Measurements from ENCODE around the gene USP35. TPM values are rescaled to one million over a fixed set of nuclear protein-coding genes. Genes with fewer than 3 reads are reported as not detected.

The USP35 gene
- total and polyA plus RNA-seq, 9 donors, result 8.0 to 18.6 (median 9.7) TPM

GRCh38 chr11:78190374-78190773 is 1.7 kb downstream of the USP35 start:
- WGBS, 3 donors, result 61 to 63% (median 61%) methylated on average over 3 of the region's 3 CpGs
- Histone ChIP-seq H3K36me3 (no peaks in the 10 kb centered on the region), H3K9me3 (no peaks in the 10 kb centered on the region), H3K27me3 (no peaks in the 10 kb centered on the region), H3K4me1 (ENCODE audit: insufficient read depth) (peaks cover 26% of the 10 kb centered on the region), H3K27ac (no peak overlapping the region), H3K4me3 (no peak overlapping the region)
- DNase-seq, result peak in 3 of 5 donors; percentile 30 to 41 (median 39)
- intact Hi-C loops (cut with DNase I), result no loop called here
- no peak for TF ChIP-seq EP300 (IDR thresholded peaks at IDR 0.05)
- TF ChIP-seq POLR2A (IDR thresholded peaks at IDR 0.05), result no peak
- TF ChIP-seq CTCF (IDR thresholded peaks at IDR 0.05), result no peak

DNA sequence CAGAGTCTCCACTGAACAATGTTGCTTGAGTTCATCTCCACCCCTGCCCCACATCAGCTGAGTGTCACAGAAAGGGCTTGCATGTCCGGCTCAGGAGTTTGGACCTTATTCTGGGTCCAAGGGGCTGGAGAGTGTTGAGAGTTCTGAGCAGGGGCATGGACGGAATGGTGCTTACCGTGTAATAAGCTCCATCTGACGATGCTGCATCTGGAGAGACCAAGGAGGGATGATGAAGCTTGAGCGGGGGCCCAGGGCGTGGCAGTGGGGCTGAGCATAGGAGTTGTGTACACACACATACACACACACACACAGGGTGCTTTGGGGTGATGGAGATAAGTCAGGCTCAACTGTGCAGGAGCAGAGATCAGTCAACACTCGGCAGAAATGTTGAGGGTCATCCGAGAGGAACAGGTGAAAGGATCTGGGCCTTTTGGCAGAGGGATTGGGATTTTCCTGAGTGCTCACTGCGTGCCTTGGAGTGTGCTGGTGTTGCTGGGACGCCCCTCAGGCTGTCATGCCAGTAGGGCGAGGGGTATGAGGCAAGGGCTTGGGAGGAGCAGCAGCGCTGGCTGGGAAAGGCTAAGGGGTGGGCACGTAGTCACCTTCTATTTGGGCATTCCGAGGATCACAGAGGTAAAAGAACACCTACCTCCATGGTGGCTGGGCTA is 2.3 kb downstream of the USP35 start:
- Histone ChIP-seq H3K9me3 (no peaks in the 10 kb centered on the region), H3K36me3 (no peaks in the 10 kb centered on the region), H3K27me3 (no peaks in the 10 kb centered on the region), H3K27ac (no peak overlapping the region), H3K4me1 (ENCODE audit: insufficient read depth) (peaks cover 25% of the 10 kb centered on the region), H3K4me3 (no peak overlapping the region)
- DNase-seq, result peak in 3 of 5 donors; percentile 8 to 32 (median 24)
- TF ChIP-seq POLR2A (IDR thresholded peaks at IDR 0.05), result no peak
- no peak for TF ChIP-seq CTCF (IDR thresholded peaks at IDR 0.05)
- no peak for TF ChIP-seq EP300 (IDR thresholded peaks at IDR 0.05)
- intact Hi-C loops (cut with DNase I), result no loop called here
- 87 to 89% (median 89%) methylated on average over 14 of the region's 14 CpGs for WGBS, 3 donors

DNA sequence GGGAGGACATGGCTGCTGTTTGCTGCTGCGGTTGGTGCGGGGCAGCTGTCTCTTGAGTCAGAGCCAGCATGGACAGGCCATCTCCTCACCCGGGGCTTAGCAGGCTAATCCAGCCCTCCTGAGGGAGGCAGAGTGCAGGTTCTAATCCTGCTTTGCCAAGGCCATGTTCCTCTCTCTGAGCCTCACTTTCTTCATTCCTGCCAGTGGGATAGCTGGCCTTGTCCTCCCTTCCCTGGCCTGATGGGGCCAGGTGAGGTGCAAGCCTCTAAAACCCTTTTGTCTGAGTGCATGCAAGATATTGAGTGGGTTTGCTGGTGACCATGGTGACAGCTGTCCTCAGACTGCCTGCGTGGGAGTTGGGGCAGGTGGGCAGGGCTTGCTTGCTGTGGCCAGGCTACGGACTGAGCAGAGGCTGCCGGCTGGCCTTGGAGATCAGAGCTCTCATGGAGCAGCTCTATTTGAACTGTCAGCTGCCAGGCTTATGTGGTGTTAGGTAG is 3.6 kb downstream of the USP35 start:
- H3K4me1 ChIP-seq (ENCODE audit: insufficient read depth), result peaks cover 25% of the 10 kb centered on the region
- no peaks in the 10 kb centered on the region for H3K27me3 ChIP-seq
- TF ChIP-seq EP300 (IDR thresholded peaks at IDR 0.05), result no peak
- TF ChIP-seq CTCF (IDR thresholded peaks at IDR 0.05), result no peak
- no peak for TF ChIP-seq POLR2A (IDR thresholded peaks at IDR 0.05)
- DNase-seq, result no peak
- 7 to 28% (median 14%) methylated on average over 6 of the region's 6 CpGs for WGBS, 3 donors
- peak overlapping the region in 1 of 2 donors; percentile 2 for H3K27ac ChIP-seq
- no peaks in the 10 kb centered on the region for H3K36me3 ChIP-seq
- H3K4me3 ChIP-seq, result no peak overlapping the region
- intact Hi-C loops (cut with DNase I), result no loop called here
- no peaks in the 10 kb centered on the region for H3K9me3 ChIP-seq

DNA sequence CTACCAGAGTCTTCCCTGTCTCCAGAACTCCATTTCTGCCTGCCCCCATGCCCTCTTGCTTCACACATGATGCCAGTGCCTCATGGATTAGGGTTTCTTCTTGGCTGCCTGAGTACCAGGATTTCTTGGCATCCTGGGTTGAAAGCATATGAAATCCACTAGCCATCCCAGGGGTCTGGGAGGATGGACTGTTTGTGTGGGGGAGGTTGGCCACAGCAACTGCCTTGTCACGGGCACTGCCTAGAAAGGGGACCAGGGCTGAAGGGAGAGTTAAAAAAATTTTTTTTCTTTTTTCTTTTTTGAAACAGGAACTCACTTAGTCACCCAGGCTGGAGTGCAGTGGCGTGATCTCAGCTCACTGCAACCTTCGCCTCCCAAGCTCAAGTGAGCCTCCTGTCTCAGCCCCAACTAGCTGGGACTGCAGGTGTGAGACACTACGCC is 4.2 kb downstream of the USP35 start:
- Histone ChIP-seq H3K27me3 (no peaks in the 10 kb centered on the region), H3K4me1 (ENCODE audit: insufficient read depth) (peaks cover 23% of the 10 kb centered on the region), H3K9me3 (no peaks in the 10 kb centered on the region), H3K36me3 (no peaks in the 10 kb centered on the region), H3K4me3 (no peak overlapping the region), H3K27ac (peak overlapping the region in 1 of 2 donors; percentile 2)
- intact Hi-C loops (cut with DNase I), result no loop called here
- DNase-seq, result no peak
- WGBS, 3 donors, result 74 to 87% (median 84%) methylated on average over 4 of the region's 4 CpGs
- TF ChIP-seq EP300 (IDR thresholded peaks at IDR 0.05), result no peak
- TF ChIP-seq POLR2A (IDR thresholded peaks at IDR 0.05), result no peak
- no peak for TF ChIP-seq CTCF (IDR thresholded peaks at IDR 0.05)
